GM19468 (cell line): Measurements from ENCODE around the gene CCNB1IP1.

Experiments used
- ATAC-seq: cut with Tn5 transposase; IDR thresholded peaks from one replicate; pipeline ENCODE4 v1.9.1; 2021; ENCODE audit warnings: mild to moderate bottlenecking, moderate library complexity, moderate number of reproducible peaks; ENCODE audit not compliant: unreplicated experiment; ENCODE audit errors: extremely low read depth

The CCNB1IP1 gene

DNA sequence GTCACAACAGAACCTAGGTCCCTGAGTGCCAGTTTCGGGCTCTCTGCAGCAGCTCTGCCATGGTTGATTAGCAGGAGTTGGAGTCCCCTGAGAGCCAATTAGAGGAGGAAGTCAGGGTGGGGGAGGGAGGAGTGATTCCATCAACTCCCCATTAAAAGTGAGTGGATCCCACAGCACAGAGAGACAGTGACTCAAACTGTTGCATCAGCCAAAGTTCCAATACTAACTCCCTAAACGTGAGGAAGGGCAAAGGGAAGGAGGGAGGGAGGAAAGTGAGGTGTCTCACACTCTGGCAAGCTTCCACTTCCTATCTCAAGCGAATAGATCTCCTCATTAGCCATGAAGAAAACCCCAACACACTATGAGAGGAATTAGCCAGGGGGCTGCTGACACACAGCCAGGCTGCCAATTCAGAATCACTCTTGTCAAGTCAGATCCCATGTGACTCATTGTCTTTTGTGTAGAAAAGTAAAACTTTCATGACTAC, 70.4 kb downstream of the CCNB1IP1 start:
- no peak for ATAC-seq
